Activated CD8-positive, alpha-beta memory T cell treated with anti-CD3 and anti-CD28 coated beads, Interleukin-2, amount 50 U/mL, for 1 hour (primary cell): ENCODE data around the gene MGMT.

Experiments used
- DNase-seq: peaks from one replicate; pipeline ENCODE4 v3.0.0-alpha.2; 2020; ENCODE audit errors: extremely low read depth

The MGMT gene

DNA sequence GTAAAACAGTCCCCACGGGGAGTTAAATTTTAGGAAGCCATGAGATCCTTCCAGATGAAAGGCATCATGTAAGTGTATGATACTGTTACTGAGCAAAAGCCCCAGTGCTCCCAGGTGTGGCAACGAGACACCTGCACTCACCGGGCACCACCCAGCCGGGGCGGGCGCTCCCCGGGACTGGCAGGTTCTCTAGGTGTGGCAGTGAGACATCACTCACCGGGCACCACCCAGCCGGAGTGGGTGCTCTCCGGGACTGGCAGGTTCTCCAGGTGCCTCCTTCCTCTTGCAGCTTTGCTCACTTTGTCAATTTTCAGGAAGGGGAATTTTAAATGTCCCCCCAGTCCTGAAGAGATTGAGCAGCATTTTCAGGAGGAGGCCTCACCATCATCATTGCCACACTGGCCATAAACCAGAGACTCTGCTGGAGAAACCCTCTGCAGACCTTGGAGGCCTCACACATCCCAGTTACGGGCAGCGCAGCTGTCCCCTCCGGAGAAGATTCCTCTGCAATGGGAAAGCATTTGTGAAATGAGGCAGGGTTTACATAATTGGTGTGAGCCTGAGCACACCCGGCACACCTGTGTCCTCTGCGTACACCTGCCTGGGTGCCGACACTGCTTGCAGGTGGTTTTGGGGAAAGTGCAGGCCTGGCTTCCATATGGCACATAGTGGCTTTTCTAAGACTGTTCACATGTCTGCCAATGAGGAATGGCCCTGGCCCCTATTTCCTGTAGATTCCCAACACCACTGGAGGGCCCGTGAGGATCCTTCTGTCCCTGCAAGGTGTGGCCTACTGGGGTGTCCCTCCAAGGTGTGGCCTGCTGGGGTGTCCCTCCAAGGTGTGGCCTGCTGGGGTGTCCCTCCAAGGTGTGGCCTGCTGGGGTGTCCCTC is 305.7 kb downstream of the MGMT start:
- no peak for DNase-seq

DNA sequence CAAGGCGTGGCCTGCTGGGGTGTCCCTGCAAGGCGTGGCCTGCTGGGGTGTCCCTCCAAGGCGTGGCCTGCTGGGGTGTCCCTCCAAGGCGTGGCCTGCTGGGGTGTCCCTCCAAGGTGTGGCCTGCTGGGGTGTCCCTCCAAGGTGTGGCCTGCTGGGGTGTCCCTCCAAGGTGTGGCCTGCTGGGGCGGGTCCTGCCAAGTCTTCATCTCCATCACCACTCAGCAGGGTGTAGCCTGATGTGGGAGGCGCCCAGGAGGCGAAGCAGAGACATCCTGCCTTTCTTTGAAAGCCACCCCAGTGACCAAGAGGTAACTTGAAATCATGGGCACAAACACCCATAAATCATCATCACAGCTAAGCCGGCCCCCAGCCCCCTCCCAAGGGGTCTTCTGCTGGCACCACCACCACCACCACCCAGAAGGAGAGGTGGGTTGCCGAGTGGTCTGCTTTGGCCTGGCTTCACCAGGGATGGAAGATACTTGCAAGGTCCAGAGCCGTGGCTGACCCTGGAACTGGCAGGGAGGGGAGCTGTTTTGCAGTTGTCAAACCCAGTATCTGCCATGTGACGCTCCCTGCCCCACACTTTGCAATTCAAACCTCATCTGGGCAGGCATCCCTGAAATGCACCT is 306.4 kb downstream of the MGMT start:
- no peak for DNase-seq

DNA sequence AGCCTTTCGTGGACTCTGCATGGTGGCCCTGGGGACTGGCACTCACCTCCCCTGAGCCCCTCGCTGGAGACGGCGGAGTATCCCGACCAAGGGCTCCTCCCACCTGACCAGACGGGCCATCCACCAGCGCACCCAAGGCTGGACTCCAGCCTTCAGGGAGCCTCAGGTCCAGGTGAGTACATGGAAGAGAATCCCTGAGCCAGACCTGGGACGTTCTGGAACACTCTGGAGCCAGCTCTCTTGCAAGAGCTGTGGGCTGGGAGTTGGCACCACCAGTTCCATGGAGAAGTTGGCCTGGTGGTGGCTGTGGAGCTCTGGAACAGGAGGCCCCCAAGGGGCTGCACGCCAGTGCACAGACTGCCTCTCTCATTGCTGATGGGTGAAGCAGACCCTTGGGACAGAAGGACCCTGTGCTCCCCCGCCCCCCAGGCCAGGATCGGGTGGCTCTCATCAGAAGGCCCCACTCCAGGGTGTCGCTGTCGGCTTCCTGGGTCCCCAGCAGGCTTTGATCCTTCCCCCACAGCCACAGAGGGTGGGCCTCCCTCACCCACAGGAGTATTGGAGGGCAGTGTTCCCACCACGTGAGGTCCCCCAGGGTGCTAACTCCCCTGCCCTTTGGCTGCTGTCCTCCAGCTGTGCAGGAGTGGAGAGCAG is 307.2 kb downstream of the MGMT start:
- no peak for DNase-seq

DNA sequence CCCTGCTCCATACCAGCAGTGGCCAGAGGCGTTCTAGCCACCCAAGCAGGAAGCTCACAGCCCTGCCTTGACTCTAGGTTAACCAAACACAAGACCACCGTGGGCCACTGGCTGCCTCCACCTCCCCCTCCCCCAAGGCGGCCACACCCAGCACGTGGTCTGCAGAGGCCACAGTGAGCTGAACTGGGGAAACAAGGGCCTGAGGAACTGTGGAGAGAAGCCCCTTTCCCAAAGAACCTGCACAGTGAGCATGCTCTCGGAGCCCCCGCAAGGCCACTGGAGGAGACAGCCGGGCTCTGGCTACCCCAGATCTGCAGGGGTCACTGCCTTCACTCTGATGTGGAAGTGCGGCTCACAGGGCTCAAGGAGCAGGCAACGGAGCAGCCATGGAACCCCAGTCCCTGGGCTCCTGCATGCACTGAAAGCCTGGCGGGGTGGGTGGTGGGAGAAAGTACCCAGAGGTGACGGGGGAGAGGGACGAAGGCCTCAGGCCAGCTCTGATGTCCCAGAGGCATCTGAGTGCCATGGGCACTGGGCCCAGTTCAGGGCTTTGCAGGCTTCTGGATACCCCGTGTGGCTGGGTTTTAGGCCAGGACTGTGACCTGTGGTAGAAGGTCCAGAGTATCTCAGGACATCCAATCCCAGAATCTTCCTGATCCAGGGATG is 307.8 kb downstream of the MGMT start:
- DNase-seq = no peak

DNA sequence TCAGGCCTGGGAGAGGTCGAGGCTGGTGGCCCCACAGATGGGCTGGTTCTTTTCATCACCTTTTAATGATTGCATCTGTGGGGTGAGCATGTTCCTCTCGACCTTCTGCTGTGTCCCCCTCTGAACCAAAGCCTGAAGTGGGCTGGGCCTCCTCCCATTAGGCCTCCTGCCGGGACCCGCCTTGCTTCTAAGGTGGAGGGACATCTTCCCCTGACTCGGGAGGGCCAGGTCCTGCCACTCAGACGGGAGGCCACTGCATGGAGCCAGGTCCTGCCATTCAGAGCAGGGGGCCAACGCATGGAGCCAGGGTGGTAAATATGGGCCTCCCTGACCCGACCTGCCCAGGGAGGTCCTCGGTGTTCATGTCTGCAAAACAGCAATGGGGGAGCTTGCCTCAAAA is 308.6 kb downstream of the MGMT start:
- no peak for DNase-seq

DNA sequence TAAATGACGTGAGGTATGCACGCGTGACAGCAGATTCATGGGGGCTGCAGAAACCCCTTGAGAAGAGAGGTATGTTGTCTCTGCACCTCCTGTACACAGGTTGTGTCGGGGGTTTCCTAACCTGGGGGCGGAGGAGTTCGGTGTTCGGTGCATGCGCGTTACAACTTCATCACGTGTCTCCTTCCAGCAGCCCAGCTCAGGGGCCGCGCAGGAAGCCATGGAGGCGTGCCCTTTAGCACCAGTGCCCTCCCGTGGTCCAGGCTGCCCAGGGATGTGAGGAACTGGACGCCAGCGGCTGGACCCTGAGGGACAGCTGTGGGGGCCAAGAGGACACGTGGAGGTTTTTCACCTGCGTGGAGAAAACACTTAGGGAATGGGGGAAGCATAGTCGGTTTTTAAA is 310.6 kb downstream of the MGMT start:
- no peak for DNase-seq

DNA sequence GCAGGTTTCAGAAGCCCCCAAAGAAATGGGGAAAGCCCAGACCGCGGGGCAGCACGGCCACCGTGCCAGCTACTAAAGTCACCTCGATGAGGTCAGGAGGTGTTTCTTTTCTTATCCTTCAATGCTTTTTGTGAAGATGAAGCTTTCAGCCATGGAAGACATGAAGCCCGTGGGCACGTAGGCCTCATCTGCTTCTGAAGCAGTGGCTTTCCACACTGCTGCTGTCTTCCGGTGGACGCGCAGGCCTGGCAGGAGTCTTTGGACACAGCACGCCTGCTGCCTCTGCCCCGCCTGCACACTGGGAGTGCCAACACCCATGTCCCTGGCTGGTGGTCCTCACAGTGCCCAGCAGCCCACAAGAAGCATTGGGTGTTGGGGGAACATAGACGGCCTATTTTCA is 311.5 kb downstream of the MGMT start:
- no peak for DNase-seq

DNA sequence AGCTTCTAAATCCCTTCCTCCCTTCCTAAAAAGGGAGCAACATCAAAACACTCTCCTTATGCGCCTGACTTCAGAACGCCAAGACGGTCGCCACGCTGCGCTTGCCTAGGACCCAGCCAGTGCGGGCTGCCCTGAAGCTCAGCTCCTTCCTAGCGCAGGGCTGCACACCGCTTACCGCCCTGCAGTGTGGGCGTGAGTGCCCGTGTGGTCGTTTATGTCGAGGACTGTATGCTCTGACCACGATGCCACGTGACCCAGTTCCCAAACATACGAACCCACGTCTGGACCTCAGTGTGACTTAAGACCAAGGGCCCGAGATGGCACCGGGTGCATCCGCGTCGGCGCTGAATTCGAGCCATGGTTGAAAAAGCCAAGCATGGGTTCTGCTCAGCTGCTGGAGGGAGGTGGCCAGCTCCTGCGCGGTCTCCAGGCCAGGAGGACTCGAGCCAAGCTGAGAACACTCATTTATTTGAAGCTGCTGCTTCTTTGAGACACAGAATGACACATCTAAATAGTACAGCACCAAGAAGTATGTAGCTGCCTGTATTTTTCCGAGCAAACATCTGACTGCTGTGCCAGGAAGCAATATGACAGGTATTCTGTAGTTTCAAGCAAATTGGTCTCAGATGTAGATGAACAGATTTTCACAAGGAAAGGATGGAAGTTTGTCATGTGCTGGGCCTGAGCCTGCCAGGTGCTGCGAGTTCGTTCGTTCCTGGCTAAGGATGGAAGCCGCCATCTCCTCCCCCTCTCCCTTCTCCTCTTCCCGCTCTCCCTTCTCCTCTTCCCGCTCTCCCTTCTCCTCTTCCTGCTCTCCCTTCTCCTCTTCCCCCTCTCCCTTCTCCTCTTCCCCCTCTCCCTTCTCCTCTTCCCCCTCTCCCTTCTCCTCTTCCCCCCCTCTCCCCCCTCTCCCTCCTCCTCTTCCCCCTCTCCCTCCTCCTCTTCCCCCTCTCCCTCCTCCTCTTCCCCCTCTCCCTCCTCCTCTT is 312.4 kb downstream of the MGMT start:
- DNase-seq = no peak

DNA sequence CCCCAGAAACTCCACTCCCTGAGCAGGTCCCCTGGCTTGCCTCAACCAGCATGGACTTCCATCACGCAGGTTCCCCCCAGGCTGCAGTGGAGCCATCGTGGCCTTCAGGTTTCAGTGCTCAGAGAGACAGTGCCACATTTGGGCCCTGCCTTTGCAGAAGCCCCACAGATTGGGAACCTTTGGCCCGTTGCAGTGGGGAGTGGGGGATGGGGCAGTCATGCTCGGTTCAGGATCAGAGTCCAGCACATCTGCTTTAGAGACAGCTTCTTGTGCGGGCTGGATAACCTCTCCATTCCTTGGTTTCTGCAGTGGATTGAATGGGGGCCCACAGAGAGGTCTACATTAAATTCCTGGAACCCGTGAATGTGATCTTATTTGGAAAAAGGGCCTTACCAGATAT is 313.2 kb downstream of the MGMT start:
- no peak for DNase-seq

DNA sequence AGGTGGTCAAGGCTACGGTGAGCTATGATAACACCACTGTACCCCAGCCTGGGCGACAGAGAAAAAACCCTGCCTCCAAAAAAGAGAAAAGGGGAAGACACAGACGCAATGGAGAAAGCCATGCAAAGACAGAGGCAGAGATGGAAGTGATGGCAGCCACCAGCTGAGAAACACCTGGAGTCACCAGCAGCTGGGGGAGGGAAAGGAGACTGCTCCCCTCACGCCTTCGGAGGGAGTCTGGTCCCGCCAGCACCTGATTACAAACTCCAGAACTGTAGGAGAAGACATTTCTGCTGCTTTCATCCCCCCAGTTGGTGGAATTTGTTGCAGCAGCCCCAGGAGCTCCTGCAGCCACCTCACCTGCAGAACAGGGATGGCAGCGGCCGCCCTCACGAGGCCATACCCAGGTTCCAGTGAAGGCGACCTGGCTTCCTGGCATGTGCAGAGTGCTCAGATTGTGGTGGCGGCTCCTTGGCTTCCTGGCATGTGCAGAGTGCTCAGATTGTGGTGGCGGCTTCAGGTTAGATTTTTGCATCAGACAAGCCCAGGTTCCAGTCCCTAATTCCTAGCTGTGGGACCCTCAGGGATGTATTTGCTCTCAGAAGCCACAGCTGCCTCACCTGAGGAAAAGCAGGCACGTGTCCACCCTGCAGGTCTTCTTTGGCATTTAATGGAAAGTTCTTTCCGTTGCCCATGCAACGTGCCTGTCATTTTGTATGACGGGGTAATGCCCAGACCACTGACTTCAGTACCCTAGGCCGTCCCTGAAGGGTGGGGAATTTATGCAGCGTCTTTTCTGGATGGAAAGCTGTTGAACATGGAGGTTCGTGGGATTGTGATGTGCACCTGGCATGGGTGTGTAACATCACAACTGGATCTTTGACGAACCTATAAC is 314.1 kb downstream of the MGMT start:
- DNase-seq = no peak

DNA sequence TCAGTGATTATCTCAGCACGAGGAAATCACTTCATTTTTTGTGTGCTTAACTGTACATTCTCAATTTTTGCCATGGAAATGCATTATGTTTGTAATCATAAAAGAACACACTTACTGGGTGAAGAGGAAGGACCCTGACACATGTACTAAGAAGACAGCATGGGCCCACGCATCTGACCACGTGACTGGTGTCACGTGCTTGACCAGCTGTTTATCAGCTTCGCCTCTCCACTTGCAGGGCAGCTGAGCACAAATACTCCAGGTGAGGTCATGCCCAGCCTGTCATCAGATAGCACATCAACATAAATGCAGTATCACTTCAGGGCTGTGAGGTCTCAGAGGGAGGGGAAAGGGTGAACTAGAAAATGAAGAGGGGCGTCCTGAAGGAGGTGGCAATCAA is 317.2 kb downstream of the MGMT start:
- DNase-seq = no peak

DNA sequence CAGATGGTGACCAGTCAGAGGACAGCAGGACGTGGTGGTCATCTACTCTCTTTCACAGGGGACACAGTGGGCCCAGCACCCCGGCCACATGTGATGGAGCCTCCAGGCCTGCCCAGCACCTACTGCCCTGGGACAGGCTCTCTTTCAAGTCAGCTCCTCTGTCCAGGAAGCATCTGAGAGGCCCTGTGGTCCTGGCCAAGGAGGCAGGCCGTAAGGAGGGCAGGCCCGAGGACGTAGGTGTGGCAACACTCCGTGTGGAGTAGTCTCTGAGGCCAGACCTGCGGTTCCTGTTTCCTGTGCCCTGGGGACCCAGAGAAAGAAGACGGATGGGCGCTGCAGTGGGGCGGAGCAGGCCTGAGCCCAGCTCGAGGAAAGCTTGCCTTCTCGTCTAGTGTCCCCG is 317.9 kb downstream of the MGMT start:
- DNase-seq = no peak

DNA sequence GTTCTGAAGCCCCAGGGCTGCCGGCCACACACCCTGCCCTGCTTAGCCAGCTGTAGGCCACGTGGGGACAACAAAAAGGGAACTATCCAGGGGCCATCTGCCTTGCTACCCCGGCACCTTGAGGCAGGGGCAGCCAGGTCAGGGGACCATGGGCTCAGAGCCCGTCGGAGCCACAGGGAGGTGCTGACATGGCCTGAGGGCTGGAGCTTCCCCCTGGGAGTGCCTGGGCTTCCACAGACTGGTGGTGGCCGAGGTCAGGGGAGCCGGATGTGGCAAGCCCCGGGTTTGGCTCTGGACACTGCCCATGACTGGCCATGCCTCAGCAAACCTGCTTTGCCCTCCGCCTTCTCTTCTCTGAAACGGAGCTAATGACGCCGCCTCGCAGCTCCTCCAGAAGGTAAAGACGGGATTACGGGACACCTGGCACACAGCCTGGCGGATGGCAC is 318.5 kb downstream of the MGMT start:
- no peak for DNase-seq

DNA sequence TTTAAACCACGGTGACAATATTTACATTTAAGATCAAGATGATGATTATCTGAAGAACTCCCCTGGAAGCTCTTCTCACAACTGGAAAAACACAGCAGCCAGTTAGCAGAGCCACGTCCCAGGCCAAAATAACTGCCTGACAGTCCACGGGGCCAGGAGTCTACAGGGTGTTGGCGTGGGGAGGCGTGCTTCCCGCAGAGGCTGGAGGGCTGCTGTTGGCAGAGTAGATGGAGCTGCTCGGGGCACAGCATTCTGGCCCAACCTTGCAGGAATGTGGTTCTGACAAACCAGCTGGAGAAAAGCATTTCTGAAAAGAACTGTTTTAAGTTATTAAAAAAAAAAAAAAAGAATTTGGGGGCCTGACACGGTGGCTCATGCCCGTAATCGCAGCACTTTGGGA is 319.2 kb downstream of the MGMT start:
- no peak for DNase-seq

DNA sequence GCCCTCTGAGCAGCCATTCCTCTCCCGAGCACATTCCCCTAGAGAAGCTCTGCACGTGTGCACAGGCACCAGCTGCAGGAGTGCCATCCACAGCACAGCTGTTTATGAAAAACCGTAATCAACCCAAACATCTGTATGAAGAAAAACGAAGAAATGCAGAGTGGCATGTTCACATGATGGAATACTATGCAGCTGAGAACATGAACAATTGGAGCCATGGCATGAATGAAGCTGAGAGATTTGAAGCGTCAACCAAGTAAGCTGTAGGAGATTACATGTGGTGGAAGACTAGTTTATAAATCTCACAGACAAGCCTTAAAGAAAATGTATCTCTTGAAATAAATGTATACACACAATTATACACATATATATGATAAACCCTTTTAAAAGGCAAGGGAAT is 320.5 kb downstream of the MGMT start:
- no peak for DNase-seq

DNA sequence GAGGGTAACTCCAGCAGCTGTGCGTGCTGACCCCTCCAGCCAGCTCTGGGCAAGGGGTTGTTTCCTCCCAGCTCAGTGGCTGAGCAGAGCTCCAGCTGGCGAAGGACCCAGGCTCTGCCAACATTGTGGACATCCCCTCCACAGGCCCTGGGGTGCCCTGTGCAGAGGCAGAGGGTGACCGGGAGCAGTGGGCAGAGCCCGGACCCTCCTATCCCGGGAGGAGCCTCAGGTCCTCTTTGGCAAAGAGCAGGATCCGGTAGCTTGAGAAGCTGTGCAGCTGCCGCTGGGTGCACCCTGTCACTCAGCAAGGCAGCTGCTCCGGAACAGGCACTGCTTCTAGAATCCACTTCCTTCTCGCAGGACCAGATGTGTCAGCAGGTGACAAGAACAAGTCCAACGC is 321.2 kb downstream of the MGMT start:
- no peak for DNase-seq

DNA sequence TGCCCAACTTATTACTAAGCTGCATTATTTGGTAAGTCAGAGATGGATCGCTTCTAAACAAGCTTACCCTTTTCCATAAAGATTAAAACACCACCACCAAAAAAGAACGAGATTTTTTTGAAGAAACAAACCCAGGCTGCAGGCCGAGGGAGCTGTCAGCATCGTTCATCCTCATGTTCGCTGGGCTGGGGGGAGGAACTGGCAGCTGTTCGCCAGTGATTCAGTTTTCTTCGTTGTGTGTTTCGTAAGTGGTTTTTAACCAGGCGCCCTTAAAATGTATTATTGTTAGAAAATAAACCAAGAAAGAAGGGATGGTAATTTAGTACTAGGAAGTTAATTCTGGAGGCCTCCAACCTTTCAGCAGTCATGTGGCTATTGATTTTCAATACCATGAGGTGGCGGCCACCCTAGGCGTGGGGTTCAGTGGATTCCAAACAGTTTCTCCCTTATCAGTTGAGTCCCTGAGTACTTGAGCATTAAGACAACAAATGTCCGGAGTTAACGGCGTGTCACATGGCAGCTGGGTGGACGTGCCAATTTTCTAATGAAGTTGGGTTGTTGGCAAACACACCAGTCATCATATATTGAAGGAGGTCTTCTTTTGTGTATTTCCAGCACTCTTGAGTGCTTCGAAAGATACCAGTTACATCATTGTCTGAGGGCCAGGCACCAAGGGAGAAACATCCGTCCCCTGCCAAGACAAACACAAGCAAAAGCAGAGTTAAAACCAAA is 323.8 kb downstream of the MGMT start:
- no peak for DNase-seq

DNA sequence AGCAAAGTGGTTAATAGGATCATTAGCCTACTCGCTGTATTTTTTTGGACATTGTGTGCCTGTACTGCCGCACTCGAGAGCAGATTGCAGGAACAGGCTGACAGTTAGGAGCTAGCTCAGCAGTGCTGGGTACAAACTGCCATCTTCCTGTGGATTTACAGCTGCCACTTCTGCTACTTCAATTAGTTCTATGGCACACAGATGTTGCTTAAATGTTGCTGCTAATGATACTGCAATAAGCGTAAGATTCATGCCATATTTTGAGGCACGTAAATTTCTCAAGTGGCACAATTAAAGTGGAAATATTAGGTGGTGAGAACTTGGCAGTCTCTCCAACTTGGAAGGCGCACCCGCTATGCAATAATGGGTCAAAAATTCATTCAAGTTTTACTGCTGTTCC is 325.1 kb downstream of the MGMT start:
- DNase-seq = no peak

DNA sequence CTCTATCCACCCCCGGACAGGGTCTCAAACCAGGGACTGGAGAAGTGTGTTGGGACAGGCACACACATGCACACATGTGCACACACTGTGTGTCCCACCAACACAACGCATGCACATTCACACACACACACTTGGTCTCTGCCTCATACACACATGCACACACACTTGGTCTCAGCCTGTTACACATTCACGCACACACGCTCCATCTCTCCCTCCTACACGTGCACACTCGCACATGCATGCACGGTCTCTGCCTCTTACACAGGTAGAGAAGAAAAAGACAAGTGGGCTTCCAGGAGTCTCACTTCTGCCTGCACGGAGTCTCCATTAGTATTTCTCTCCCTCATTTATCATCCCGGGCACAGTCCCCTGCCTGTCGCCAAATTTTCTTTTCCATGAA is 325.8 kb downstream of the MGMT start:
- no peak for DNase-seq
